D721Med (cell line): ENCODE measurements around the gene OLIG1.

Source experiments
- DNase-seq: peaks from one replicate; pipeline ENCODE4 v3.0.0; 2011; ENCODE audit warnings: low spot score; ENCODE audit not compliant: insufficient read length
- FAIRE-seq: peaks from 2 replicates; lab custom pipeline; 2011; peaks lifted over from hg19 to GRCh38; lab: Jason Lieb, UNC
- TF ChIP-seq, protein P1 (sequence below): IDR thresholded peaks from 2 replicates; pipeline ENCODE4 v1.5.1; 2012; ENCODE audit warnings: mild to moderate bottlenecking, control low read depth; ENCODE audit not compliant: insufficient read depth; ENCODE audit errors: missing control alignments

Gene OLIG1

DNA sequence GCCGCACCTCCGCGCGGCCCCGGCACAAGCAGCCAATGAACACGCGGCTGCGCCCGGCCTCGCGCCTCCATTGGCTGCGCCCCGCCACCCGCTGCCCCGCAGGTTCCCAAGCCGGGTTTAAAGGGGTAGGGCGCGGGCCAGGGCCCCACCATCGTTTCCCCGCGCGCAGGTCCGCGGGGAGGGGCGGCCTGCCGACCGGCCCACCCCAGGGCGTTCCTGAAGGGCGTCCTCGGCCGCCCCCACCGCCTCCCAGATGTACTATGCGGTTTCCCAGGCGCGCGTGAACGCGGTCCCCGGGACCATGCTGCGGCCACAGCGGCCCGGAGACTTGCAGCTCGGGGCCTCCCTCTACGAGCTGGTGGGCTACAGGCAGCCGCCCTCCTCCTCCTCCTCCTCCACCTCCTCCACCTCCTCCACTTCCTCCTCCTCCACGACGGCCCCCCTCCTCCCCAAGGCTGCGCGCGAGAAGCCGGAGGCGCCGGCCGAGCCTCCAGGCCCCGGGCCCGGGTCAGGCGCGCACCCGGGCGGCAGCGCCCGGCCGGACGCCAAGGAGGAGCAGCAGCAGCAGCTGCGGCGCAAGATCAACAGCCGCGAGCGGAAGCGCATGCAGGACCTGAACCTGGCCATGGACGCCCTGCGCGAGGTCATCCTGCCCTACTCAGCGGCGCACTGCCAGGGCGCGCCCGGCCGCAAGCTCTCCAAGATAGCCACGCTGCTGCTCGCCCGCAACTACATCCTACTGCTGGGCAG lies at the start of gene OLIG1:
TSS of gene OLIG1 (plus strand) at position 148 of the 750 bp plus-strand sequence. CDS start at position 254, 106 bp downstream.
- DNase-seq (peak; percentile 78), FAIRE-seq (no peak)
- TF ChIP-seq, protein P1, sequence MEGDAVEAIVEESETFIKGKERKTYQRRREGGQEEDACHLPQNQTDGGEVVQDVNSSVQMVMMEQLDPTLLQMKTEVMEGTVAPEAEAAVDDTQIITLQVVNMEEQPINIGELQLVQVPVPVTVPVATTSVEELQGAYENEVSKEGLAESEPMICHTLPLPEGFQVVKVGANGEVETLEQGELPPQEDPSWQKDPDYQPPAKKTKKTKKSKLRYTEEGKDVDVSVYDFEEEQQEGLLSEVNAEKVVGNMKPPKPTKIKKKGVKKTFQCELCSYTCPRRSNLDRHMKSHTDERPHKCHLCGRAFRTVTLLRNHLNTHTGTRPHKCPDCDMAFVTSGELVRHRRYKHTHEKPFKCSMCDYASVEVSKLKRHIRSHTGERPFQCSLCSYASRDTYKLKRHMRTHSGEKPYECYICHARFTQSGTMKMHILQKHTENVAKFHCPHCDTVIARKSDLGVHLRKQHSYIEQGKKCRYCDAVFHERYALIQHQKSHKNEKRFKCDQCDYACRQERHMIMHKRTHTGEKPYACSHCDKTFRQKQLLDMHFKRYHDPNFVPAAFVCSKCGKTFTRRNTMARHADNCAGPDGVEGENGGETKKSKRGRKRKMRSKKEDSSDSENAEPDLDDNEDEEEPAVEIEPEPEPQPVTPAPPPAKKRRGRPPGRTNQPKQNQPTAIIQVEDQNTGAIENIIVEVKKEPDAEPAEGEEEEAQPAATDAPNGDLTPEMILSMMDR = no peak

GRCh38 chr21:33020558-33021100 lies 49.3 kb upstream of the OLIG1 start:
- no peak for FAIRE-seq
- TF ChIP-seq, protein P1 = no peak

GRCh38 chr21:33021150-33021549 lies 48.8 kb upstream of the OLIG1 start:
- FAIRE-seq = no peak

More at GRCh38 chr21:33020558-33021100, 49.3 kb upstream of the OLIG1 start:
- no peak for DNase-seq

GRCh38 chr21:33021667-33022066 lies 48.3 kb upstream of the OLIG1 start:
- DNase-seq = no peak
- TF ChIP-seq, protein P1 = no peak
- FAIRE-seq = no peak

More at GRCh38 chr21:33021150-33021549, 48.8 kb upstream of the OLIG1 start:
- DNase-seq = no peak
- TF ChIP-seq, protein P1 = no peak

GRCh38 chr21:33022489-33022827 lies 47.5 kb upstream of the OLIG1 start:
- FAIRE-seq = no peak
- TF ChIP-seq, protein P1 = no peak
- no peak for DNase-seq

DNA sequence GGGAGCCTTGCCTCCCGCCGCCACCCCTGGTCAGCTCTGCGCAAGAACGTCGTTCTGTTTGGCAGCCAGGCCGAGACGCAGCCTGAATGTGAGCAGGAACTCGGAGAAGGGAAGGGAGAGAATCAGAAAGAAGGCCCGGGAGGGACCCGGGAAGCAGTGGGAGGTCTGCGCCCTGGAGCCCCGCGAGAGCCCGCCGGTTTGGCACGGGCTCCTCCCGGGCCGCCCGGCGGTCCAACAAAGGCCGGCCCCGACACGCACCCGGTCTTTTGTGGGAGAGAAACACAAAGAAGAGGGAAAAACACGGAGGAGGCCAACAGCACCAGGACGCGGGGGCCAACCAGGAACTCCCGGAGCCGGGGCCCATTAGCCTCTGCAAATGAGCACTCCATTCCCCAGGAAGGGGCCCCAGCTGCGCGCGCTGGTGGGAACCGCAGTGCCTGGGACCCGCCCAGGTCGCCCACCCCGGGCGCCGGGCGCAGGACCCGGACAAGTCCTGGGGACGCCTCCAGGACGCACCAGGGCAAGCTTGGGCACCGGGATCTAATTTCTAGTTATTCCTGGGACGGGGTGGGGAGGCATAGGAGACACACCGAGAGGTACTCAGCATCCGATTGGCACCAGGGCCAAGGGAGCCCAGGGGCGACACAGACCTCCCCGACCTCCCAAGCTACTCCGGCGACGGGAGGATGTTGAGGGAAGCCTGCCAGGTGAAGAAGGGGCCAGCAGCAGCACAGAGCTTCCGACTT lies 46.9 kb upstream of the OLIG1 start:
- FAIRE-seq (no peak), DNase-seq (no peak)
- TF ChIP-seq, protein P1 = no peak
